ENCODE results near the gene SUFU. TPM values are rescaled to one million over a fixed set of nuclear protein-coding genes. Genes with fewer than 3 reads are reported as not detected.

Gene SUFU
- total RNA-seq, 1 donor from 2014 or later, result 11.5 TPM

DNA sequence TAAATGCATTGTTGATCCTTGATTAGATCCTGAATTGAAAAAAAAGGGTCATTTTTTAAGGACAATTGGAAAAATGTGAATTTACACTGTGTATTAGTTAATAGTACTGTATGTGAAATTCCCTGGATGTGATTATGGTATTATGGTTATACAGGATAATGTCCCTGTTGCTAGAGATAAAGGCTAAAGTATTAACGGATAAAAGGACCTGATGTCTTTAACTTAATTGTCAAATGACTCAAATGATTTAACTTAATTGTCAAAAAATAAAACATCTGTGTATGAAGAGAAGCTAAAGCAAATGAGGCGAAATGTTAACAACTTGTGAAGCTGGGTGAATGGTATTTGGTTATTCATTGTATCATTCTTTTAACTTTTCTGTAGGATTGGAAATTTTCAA, 48.8 kb downstream of the SUFU start:
- Mint-ChIP-seq H3K36me3 (peaks cover 28% of the 10 kb centered on the region), H3K9me3 (no peaks in the 10 kb centered on the region), H3K4me3 (no peak overlapping the region), H3K27ac (no peak overlapping the region), H3K4me1 (peaks cover 4% of the 10 kb centered on the region), H3K27me3 (ENCODE audit: insufficient read depth, low read depth) (peaks cover 3% of the 10 kb centered on the region)
- Histone ChIP-seq H3K9me3 (ENCODE audit: low read depth) (no peaks in the 10 kb centered on the region), H3K4me3 (no peak overlapping the region), H3K27ac (no peak overlapping the region), H3K9ac (no peak overlapping the region), H3K27me3 (no peaks in the 10 kb centered on the region), H2AFZ (replicated peaks) (no peak overlapping the region), H3K36me3 (no peaks in the 10 kb centered on the region), H3K4me1 (peaks cover 10% of the 10 kb centered on the region), H3K79me2 (ENCODE audit: low read depth) (peaks cover 6% of the 10 kb centered on the region), H3F3A (ENCODE audit: low read depth) (no peaks in the 10 kb centered on the region), H3K4me2 (no peak overlapping the region), H4K20me1 (ENCODE audit: low read depth) (peaks cover 18% of the 10 kb centered on the region)
- DNase-seq (ENCODE audit: low spot score), result no peak
- TF ChIP-seq EZH2phosphoT487 (IDR thresholded peaks at IDR 0.05) (no peak), EZH2 (IDR thresholded peaks at IDR 0.05) (no peak)
- TF ChIP-seq, protein P1, sequence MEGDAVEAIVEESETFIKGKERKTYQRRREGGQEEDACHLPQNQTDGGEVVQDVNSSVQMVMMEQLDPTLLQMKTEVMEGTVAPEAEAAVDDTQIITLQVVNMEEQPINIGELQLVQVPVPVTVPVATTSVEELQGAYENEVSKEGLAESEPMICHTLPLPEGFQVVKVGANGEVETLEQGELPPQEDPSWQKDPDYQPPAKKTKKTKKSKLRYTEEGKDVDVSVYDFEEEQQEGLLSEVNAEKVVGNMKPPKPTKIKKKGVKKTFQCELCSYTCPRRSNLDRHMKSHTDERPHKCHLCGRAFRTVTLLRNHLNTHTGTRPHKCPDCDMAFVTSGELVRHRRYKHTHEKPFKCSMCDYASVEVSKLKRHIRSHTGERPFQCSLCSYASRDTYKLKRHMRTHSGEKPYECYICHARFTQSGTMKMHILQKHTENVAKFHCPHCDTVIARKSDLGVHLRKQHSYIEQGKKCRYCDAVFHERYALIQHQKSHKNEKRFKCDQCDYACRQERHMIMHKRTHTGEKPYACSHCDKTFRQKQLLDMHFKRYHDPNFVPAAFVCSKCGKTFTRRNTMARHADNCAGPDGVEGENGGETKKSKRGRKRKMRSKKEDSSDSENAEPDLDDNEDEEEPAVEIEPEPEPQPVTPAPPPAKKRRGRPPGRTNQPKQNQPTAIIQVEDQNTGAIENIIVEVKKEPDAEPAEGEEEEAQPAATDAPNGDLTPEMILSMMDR (IDR thresholded peaks at IDR 0.05), result no peak

DNA sequence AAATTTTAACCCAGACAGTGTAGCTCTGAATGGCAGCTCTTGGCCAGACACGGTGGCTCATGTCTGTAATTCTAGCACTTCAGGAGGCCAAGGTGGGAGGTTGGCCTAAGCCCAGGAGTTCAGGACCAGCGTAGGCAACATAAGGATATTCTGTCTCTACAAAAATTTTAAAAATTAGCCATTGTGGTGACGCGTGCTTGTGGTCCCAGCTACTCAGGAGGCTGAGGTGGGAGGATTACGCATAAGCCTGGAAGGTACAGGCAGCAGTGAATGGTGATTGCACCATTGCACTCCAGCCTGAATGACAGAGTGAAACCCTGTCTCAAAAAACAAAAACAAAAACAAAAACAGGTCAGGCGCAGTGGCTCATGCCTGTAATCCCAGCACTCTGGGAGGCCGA, 50.0 kb downstream of the SUFU start:
- H3K36me3 ChIP-seq, result no peaks in the 10 kb centered on the region
- H3K4me1 ChIP-seq, result peaks cover under 1% of the 10 kb centered on the region
- Mint-ChIP-seq H3K4me3 (no peak overlapping the region), H3K27me3 (ENCODE audit: insufficient read depth, low read depth) (no peaks in the 10 kb centered on the region), H3K9me3 (no peaks in the 10 kb centered on the region), H3K27ac (no peak overlapping the region), H3K36me3 (peaks cover 29% of the 10 kb centered on the region), H3K4me1 (peaks cover 4% of the 10 kb centered on the region)
- H3K4me2 ChIP-seq, result no peak overlapping the region
- H3K9me3 ChIP-seq (ENCODE audit: low read depth), result no peaks in the 10 kb centered on the region
- H4K20me1 ChIP-seq (ENCODE audit: low read depth), result peaks cover 13% of the 10 kb centered on the region
- H3K27ac ChIP-seq, result no peak overlapping the region
- TF ChIP-seq EZH2phosphoT487 (IDR thresholded peaks at IDR 0.05) (no peak), EZH2 (IDR thresholded peaks at IDR 0.05) (no peak)
- TF ChIP-seq, protein P1 (IDR thresholded peaks at IDR 0.05), result no peak
- H3F3A ChIP-seq (ENCODE audit: low read depth), result no peaks in the 10 kb centered on the region
- H3K4me3 ChIP-seq, result no peak overlapping the region
- no peak for DNase-seq (ENCODE audit: low spot score)
- H3K27me3 ChIP-seq, result no peaks in the 10 kb centered on the region
- no peak overlapping the region for H2AFZ ChIP-seq (replicated peaks)
- no peak overlapping the region for H3K9ac ChIP-seq
- peaks cover 7% of the 10 kb centered on the region for H3K79me2 ChIP-seq (ENCODE audit: low read depth)

DNA sequence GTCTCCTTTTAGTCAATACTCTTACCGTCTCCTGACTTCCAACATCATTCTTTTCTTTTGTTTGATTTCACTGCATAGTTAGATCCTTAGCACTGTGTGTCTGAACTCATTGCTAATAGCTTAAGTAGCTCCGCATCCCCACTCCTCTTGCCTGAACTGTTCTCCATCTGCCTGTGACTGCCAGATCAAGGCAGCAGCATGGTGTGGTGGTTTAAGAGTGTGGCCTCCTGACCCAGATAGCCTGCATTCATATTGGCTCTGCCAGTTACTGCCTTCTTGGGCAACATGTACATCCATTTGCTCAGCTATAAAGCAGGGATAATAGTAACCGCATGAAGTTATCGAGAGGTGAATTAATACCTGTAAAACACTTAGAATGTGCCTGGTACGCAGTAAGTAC, 50.8 kb downstream of the SUFU start:
- Mint-ChIP-seq H3K27ac (no peak overlapping the region), H3K36me3 (peaks cover 29% of the 10 kb centered on the region), H3K9me3 (no peaks in the 10 kb centered on the region), H3K4me1 (peaks cover 4% of the 10 kb centered on the region), H3K4me3 (no peak overlapping the region), H3K27me3 (ENCODE audit: insufficient read depth, low read depth) (peaks cover 2% of the 10 kb centered on the region)
- Histone ChIP-seq H4K20me1 (ENCODE audit: low read depth) (peaks cover 13% of the 10 kb centered on the region), H3K36me3 (no peaks in the 10 kb centered on the region), H2AFZ (replicated peaks) (no peak overlapping the region), H3K9ac (no peak overlapping the region), H3F3A (ENCODE audit: low read depth) (no peaks in the 10 kb centered on the region), H3K4me2 (no peak overlapping the region), H3K27me3 (no peaks in the 10 kb centered on the region), H3K4me1 (no peaks in the 10 kb centered on the region), H3K79me2 (ENCODE audit: low read depth) (peaks cover 7% of the 10 kb centered on the region), H3K4me3 (no peak overlapping the region), H3K27ac (no peak overlapping the region), H3K9me3 (ENCODE audit: low read depth) (no peaks in the 10 kb centered on the region)
- TF ChIP-seq EZH2 (IDR thresholded peaks at IDR 0.05), result no peak
- no peak for TF ChIP-seq EZH2phosphoT487 (IDR thresholded peaks at IDR 0.05)
- TF ChIP-seq, protein P1 (IDR thresholded peaks at IDR 0.05), result no peak
- DNase-seq (ENCODE audit: low spot score), result no peak
